Neural progenitor cell (in vitro differentiated cells): ENCODE measurements around the gene ZNF169.
"Not testable (repeated sequence)": the region's sequence is repeated elsewhere in the genome, so short reads cannot be mapped to it uniquely, and the experiment has no call there.

Experiments
- CTCF ChIP-seq: fragments of 200-600 bp; sonication (generic); IDR thresholded peaks from 2 replicates; pipeline ENCODE4 v1.5.1; 2017; ENCODE audit warnings: antibody characterized with exemption, mild to moderate bottlenecking
- EZH2 ChIP-seq: fragments of 200-600 bp; sonication (generic); IDR thresholded peaks from 2 replicates; pipeline ENCODE4 v1.6.1; 2017; ENCODE audit warnings: antibody characterized with exemption, mild to moderate bottlenecking, moderate library complexity
- EZH2phosphoT487 ChIP-seq: fragments of 200-600 bp; sonication (generic); IDR thresholded peaks from 2 replicates; pipeline ENCODE4 v1.6.1; 2017; ENCODE audit warnings: antibody characterized with exemption

GRCh38 chr9:94328544-94328943 is 69.4 kb downstream of the ZNF169 start, which contains the start of gene NUTM2F:
- not testable (repeated sequence) for TF ChIP-seq CTCF, EZH2phosphoT487, EZH2
